ENCODE measurements around the gene ST8SIA1. TPM values are rescaled to one million over a fixed set of nuclear protein-coding genes. Genes with fewer than 3 reads are reported as not detected.

Gene ST8SIA1
- total RNA-seq, 4 donors from 2014 or later, result 0.72 to 7.1 (median 2.5) TPM

GRCh38 chr12:22348208-22348607, 13.7 kb upstream of the ST8SIA1 start:
- ATAC-seq (ENCODE audit: low FRiP score) (no peak), DNase-seq (ENCODE audit: low spot score) (no peak)
- TF ChIP-seq CTCF (IDR thresholded peaks at IDR 0.05), result no peak

- DNase-seq (ENCODE audit: low spot score), result no peak
- no peak for TF ChIP-seq CTCF (IDR thresholded peaks at IDR 0.05)
- ATAC-seq (ENCODE audit: low FRiP score), result no peak
Observed at GRCh38 chr12:22340143-22340542, 5.6 kb upstream of the ST8SIA1 start.

GRCh38 chr12:22339691-22340090, 5.2 kb upstream of the ST8SIA1 start:
- ATAC-seq (ENCODE audit: low FRiP score), result no peak
- no peak for DNase-seq (ENCODE audit: low spot score)
- TF ChIP-seq CTCF (IDR thresholded peaks at IDR 0.05), result no peak

GRCh38 chr12:22335794-22336166, 1.3 kb upstream of the ST8SIA1 start:
- ATAC-seq (ENCODE audit: low FRiP score) (no peak), DNase-seq (ENCODE audit: low spot score) (no peak)
- no peak for TF ChIP-seq CTCF (IDR thresholded peaks at IDR 0.05)

- ATAC-seq (ENCODE audit: low FRiP score), result no peak
- no peak for TF ChIP-seq CTCF (IDR thresholded peaks at IDR 0.05)
- no peak for DNase-seq (ENCODE audit: low spot score)
Observed at GRCh38 chr12:22333713-22334409, 646 bp downstream of the ST8SIA1 start.

- no peak for TF ChIP-seq CTCF (IDR thresholded peaks at IDR 0.05)
- DNase-seq (ENCODE audit: low spot score) (no peak), ATAC-seq (ENCODE audit: low FRiP score) (no peak)
Observed at GRCh38 chr12:22333186-22333712, 1.3 kb downstream of the ST8SIA1 start.

- TF ChIP-seq CTCF (IDR thresholded peaks at IDR 0.05), result no peak
- DNase-seq (ENCODE audit: low spot score) (no peak), ATAC-seq (ENCODE audit: low FRiP score) (no peak)
Observed at GRCh38 chr12:22332202-22332601, 2.3 kb downstream of the ST8SIA1 start.

Data from omental fat pad (tissue), 4 donors.